ENCODE results near the gene RAB40B. TPM values are rescaled to one million over a fixed set of nuclear protein-coding genes. Genes with fewer than 3 reads are reported as not detected.

The RAB40B gene
- total RNA-seq, 1 donor from 2014 or later = 22.4 TPM

DNA sequence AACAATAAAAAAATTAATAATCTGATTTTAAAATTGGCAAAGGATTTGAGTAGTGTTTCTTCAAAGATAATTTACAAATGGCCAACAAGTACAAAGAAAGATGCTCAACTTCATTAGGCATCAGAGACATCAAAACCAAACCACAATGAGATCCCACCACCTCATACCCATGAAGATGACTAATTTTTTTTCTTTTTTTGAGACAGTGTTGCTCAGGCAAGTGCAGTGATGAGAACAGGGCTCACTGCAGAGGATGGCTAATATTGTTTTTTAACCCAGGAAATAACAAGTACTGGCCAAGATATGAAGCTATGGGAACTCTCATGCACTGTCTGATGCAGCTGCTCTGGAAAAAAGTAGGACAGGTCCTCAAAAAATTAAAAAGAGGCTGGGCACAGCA, 65.2 kb downstream of the RAB40B start:
- Histone ChIP-seq H3K9me3 (replicated peaks) (no peaks in the 10 kb centered on the region), H3K4me3 (no peak overlapping the region), H3K4me1 (peaks cover 5% of the 10 kb centered on the region), H3K27ac (replicated peaks) (no peak overlapping the region), H3K27me3 (ENCODE audit: low read depth) (no peaks in the 10 kb centered on the region), H3K36me3 (peaks cover 34% of the 10 kb centered on the region)
- DNase-seq = no peak
- intact Hi-C loops (cut with micrococcal nuclease) = no loop called here
- TF ChIP-seq, protein P1, sequence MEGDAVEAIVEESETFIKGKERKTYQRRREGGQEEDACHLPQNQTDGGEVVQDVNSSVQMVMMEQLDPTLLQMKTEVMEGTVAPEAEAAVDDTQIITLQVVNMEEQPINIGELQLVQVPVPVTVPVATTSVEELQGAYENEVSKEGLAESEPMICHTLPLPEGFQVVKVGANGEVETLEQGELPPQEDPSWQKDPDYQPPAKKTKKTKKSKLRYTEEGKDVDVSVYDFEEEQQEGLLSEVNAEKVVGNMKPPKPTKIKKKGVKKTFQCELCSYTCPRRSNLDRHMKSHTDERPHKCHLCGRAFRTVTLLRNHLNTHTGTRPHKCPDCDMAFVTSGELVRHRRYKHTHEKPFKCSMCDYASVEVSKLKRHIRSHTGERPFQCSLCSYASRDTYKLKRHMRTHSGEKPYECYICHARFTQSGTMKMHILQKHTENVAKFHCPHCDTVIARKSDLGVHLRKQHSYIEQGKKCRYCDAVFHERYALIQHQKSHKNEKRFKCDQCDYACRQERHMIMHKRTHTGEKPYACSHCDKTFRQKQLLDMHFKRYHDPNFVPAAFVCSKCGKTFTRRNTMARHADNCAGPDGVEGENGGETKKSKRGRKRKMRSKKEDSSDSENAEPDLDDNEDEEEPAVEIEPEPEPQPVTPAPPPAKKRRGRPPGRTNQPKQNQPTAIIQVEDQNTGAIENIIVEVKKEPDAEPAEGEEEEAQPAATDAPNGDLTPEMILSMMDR (IDR thresholded peaks at IDR 0.05; ENCODE audit: borderline replicate concordance) = no peak

DNA sequence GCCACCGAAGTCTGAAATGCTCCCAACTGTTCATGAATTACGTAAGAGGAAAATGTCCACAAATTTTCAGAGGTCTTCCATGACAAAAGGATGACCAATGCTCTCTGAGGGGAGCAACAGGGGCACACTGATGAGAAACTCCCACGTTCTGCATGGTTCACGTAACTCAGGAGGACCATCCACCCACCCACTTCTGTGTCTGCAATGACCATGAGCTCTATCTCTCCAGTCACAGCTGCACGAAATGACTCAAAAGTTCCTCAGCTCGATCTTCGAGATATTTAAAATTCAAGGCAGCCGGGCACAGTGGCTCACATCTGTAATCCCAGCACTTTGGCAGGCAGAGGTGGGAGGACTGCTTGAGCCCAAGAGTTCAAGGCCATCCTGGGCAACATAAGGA, 66.0 kb downstream of the RAB40B start:
- no peak for DNase-seq
- peaks cover 43% of the 10 kb centered on the region for H3K36me3 ChIP-seq
- H3K4me3 ChIP-seq = no peak overlapping the region
- no peaks in the 10 kb centered on the region for H3K27me3 ChIP-seq (ENCODE audit: low read depth)
- H3K27ac ChIP-seq (replicated peaks) = no peak overlapping the region
- peaks cover 5% of the 10 kb centered on the region for H3K4me1 ChIP-seq
- H3K9me3 ChIP-seq (replicated peaks) = no peaks in the 10 kb centered on the region
- TF ChIP-seq, protein P1 (IDR thresholded peaks at IDR 0.05; ENCODE audit: borderline replicate concordance) = no peak
- intact Hi-C loops (cut with micrococcal nuclease) = no loop called here

DNA sequence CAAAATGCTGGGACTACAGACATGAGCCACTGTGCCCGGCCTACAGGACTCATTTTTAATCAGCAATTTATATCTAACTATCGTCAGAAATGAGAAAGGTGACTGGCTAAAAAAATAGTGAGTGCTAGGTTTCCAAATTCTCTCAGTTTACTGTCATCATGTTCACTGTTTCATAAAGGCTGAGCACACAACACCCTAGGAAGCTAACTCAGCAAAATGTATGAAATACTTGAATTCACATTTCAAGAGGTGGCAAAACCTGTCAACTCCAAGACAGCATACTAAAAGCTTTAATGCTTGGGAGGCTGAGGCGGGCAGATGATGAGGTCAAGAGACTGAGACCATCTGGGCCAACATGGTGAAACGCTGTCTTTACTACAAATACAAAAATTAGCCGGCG, 67.0 kb downstream of the RAB40B start:
- H3K4me1 ChIP-seq = peaks cover 5% of the 10 kb centered on the region
- no peaks in the 10 kb centered on the region for H3K9me3 ChIP-seq (replicated peaks)
- intact Hi-C loops (cut with micrococcal nuclease) = no loop called here
- no peak overlapping the region for H3K4me3 ChIP-seq
- no peak for DNase-seq
- TF ChIP-seq, protein P1 (IDR thresholded peaks at IDR 0.05; ENCODE audit: borderline replicate concordance) = no peak
- H3K27me3 ChIP-seq (ENCODE audit: low read depth) = no peaks in the 10 kb centered on the region
- H3K27ac ChIP-seq (replicated peaks) = no peak overlapping the region
- H3K36me3 ChIP-seq = peaks cover 52% of the 10 kb centered on the region

DNA sequence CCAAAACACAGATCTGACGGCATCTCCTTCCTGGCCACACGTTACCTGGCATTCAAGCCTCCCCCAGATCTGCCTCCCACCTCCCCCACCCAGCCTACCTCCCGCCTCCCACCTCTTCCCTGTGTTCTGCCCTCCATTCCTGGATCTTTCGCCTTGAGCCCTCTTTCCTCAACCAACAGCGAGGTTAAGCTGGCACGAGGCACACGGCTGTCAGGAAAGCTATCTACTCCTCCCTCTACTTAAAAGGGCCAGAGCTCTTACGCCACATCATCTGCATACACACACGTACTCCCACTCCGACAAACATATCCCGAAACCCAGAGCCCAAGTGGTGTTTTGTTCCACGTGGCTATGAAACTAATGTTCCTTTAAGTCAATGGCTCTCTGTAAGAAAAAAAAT, 68.3 kb downstream of the RAB40B start:
- no peaks in the 10 kb centered on the region for H3K27me3 ChIP-seq (ENCODE audit: low read depth)
- H3K27ac ChIP-seq (replicated peaks) = no peak overlapping the region
- no peak for DNase-seq
- H3K36me3 ChIP-seq = peaks cover 65% of the 10 kb centered on the region
- intact Hi-C loops (cut with micrococcal nuclease) = no loop called here
- no peak overlapping the region for H3K4me3 ChIP-seq
- TF ChIP-seq, protein P1 (IDR thresholded peaks at IDR 0.05; ENCODE audit: borderline replicate concordance) = no peak
- H3K9me3 ChIP-seq (replicated peaks) = no peaks in the 10 kb centered on the region
- peaks cover 5% of the 10 kb centered on the region for H3K4me1 ChIP-seq

DNA sequence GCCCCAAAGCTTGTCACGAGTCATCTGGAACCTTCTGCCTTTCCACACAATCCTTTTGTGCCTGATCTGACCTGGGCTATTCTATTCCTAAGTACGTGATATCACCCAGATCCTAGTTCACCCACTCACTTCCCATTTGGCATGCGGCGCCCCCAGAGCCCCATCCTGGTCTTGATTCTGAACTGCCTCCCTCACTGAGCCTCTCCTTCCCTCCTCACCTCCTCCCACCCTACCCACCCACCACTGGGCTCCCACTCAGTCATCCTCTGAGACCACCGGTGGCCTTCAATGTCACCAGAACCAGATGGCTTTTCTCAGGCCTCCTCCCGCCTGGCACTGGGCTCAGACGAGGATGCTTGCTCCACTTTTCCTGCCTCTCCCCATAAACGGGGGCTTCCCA, 68.8 kb downstream of the RAB40B start:
- Histone ChIP-seq H3K27me3 (ENCODE audit: low read depth) (no peaks in the 10 kb centered on the region), H3K36me3 (peaks cover 68% of the 10 kb centered on the region), H3K4me3 (no peak overlapping the region), H3K9me3 (replicated peaks) (no peaks in the 10 kb centered on the region), H3K4me1 (peaks cover 2% of the 10 kb centered on the region), H3K27ac (replicated peaks) (no peak overlapping the region)
- no peak for DNase-seq
- TF ChIP-seq, protein P1 (IDR thresholded peaks at IDR 0.05; ENCODE audit: borderline replicate concordance) = no peak
- intact Hi-C loops (cut with micrococcal nuclease) = no loop called here

DNA sequence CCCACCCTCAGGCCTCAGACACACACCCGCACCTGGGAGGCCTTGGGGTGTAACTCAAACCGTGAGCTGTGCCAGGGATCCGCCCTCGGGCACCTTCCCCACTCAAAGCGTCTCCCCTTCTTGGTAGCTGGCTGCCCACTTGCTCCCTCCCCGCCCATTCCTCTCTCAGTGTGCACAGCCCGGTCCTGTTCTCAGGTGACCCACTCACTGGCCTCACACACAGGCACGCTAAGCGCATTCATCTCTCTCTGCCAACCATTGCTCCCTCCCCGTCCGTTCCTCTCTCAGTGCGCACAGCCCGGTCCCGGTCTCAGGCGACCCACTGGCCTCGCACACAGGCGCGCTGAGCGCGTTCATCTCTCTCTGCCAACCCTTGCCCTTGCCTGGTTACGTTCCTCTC, 71.1 kb downstream of the RAB40B start:
- Histone ChIP-seq H3K4me1 (no peaks in the 10 kb centered on the region), H3K27me3 (ENCODE audit: low read depth) (no peaks in the 10 kb centered on the region), H3K4me3 (no peak overlapping the region), H3K27ac (replicated peaks) (no peak overlapping the region), H3K36me3 (peaks cover 77% of the 10 kb centered on the region), H3K9me3 (replicated peaks) (no peaks in the 10 kb centered on the region)
- intact Hi-C loops (cut with micrococcal nuclease) = no loop called here
- DNase-seq = no peak
- TF ChIP-seq, protein P1 (IDR thresholded peaks at IDR 0.05; ENCODE audit: borderline replicate concordance) = no peak
